ENCODE data around the gene HLF.

HLF gene

GRCh38 chr17:55275894-55276804 lies 11.4 kb downstream of the HLF start:
- no peak for DNase-seq

GRCh38 chr17:55278173-55278961 lies 13.6 kb downstream of the HLF start:
- DNase-seq = no peak

GRCh38 chr17:55279203-55279602 lies 14.4 kb downstream of the HLF start:
- DNase-seq = no peak

- no peak for DNase-seq
These were observed 15.0 kb downstream of the HLF start for GRCh38 chr17:55279788-55280187.

- DNase-seq = no peak
These were observed 15.5 kb downstream of the HLF start for GRCh38 chr17:55280212-55280611.

- no peak for DNase-seq
These were observed 17.1 kb downstream of the HLF start for GRCh38 chr17:55281649-55282378.

GRCh38 chr17:55282379-55282702 lies 17.6 kb downstream of the HLF start:
- no peak for DNase-seq

- no peak for DNase-seq
These were observed 18.0 kb downstream of the HLF start for GRCh38 chr17:55282741-55283140.

GRCh38 chr17:55283256-55283965 lies 18.7 kb downstream of the HLF start:
- DNase-seq = no peak

GRCh38 chr17:55284001-55284884 lies 19.5 kb downstream of the HLF start:
- no peak for DNase-seq

GRCh38 chr17:55284944-55285339 lies 20.2 kb downstream of the HLF start:
- no peak for DNase-seq

GRCh38 chr17:55285340-55286301 lies 20.9 kb downstream of the HLF start:
- peak; percentile 62 for DNase-seq

- no peak for DNase-seq
These were observed 22.2 kb downstream of the HLF start for GRCh38 chr17:55286681-55287589.

GRCh38 chr17:55288356-55289105 lies 23.8 kb downstream of the HLF start:
- no peak for DNase-seq

- no peak for DNase-seq
These were observed 24.3 kb downstream of the HLF start for GRCh38 chr17:55289106-55289446.

GRCh38 chr17:55289978-55290377 lies 25.2 kb downstream of the HLF start:
- no peak for DNase-seq

GRCh38 chr17:55290492-55291113 lies 25.8 kb downstream of the HLF start:
- DNase-seq = no peak

- no peak for DNase-seq
These were observed 26.4 kb downstream of the HLF start for GRCh38 chr17:55291114-55291507.

Data from NCI-H510A (cell line).